ENCODE data around the gene CDC42EP3. TPM values are rescaled to one million over a fixed set of nuclear protein-coding genes. Genes with fewer than 3 reads are reported as not detected.

CDC42EP3 gene, protein sequence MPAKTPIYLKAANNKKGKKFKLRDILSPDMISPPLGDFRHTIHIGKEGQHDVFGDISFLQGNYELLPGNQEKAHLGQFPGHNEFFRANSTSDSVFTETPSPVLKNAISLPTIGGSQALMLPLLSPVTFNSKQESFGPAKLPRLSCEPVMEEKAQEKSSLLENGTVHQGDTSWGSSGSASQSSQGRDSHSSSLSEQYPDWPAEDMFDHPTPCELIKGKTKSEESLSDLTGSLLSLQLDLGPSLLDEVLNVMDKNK
- 20.6 and 27.8 TPM in 2 replicates for total RNA-seq

DNA sequence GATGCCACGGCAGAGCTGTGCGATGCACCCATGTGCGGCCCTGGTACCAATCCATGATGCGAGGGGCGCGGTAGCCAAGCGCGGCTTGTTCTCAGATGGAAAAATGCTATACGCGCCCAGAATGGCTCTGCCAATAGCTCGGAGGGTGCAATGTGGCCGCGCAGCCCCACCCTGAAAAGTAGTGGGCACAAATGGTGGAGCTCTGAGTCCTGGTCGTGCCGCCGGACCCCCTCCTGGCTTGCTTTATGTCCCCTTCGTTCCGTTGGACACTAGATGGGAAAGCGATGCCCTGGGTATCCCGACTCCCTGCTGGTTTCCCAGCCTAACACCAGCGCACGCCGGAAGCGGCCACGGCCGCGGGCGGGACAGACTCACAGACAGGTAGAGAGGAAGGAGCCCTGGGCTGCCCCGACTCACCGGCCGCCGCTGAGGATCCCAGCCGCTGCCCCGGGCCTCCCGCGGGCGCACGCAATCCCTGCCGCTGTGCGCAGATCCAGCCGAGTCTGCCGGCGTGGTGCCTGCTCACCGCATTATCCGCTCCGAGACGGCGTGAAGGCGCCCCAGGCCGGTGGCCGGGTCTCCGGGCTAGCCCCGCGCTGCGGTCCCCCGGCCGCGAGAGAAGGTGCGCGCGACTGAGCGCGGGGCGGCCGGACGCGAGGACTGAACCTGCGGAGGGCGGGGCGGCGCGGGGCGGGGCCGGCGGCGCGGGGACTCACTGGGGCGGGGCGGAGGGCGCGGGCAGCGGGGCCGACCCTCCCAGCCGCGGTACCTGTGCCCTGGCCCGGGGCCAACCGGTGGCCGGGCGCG is at the start of gene CDC42EP3:
Gene CDC42EP3 (minus strand): TSS at position 634 of the 807 bp plus-strand sequence. CDS start 25,055 bp downstream, outside the sequence.

